Subcutaneous abdominal adipose tissue (tissue), 5 donors: ENCODE results near the gene PRKCH.

Experiments used
- H3K27ac ChIP-seq: one replicate; pipeline ENCODE4 v1.7.0; 2013; ENCODE audit warnings: low read depth, mild to moderate bottlenecking, inconsistent platforms, low read length, moderate library complexity
- H3K27me3 ChIP-seq, 5 donors: one replicate each; pipeline ENCODE4 v1.7.0; 2013; ENCODE audit warnings: low read length in 5 of 5, inconsistent platforms in 1 of 5; ENCODE audit not compliant: control insufficient read depth in 5 of 5, insufficient read depth in 4 of 5
- H3K36me3 ChIP-seq, 5 donors: one replicate each; pipeline ENCODE4 v1.7.0; 2013; ENCODE audit warnings: low read length in 5 of 5; ENCODE audit not compliant: control insufficient read depth in 5 of 5, insufficient read depth in 5 of 5
- H3K4me1 ChIP-seq, 5 donors: one replicate each; pipeline ENCODE4 v1.7.0; 2013; ENCODE audit warnings: low read length in 5 of 5, mild to moderate bottlenecking in 3 of 5, moderate library complexity in 1 of 5; ENCODE audit not compliant: control insufficient read depth in 5 of 5, insufficient read depth in 5 of 5
- H3K4me3 ChIP-seq, 5 donors: one replicate each; pipeline ENCODE4 v1.7.0; 2013; ENCODE audit warnings: low read length in 5 of 5, low read depth in 1 of 5
- H3K9ac ChIP-seq, 5 donors: one replicate each; pipeline ENCODE4 v1.7.0; 2013; ENCODE audit warnings: low read length in 5 of 5, mild to moderate bottlenecking in 4 of 5, moderate library complexity in 3 of 5
- H3K9me3 ChIP-seq, 5 donors: one replicate each; pipeline ENCODE4 v1.7.0; 2013; ENCODE audit warnings: low read length in 5 of 5; ENCODE audit not compliant: control insufficient read depth in 5 of 5
- donor health status: healthy.
- donor health status: healthy.
- donor health status: healthy.
- donor health status: healthy.
- donor health status: healthy.

PRKCH gene

DNA sequence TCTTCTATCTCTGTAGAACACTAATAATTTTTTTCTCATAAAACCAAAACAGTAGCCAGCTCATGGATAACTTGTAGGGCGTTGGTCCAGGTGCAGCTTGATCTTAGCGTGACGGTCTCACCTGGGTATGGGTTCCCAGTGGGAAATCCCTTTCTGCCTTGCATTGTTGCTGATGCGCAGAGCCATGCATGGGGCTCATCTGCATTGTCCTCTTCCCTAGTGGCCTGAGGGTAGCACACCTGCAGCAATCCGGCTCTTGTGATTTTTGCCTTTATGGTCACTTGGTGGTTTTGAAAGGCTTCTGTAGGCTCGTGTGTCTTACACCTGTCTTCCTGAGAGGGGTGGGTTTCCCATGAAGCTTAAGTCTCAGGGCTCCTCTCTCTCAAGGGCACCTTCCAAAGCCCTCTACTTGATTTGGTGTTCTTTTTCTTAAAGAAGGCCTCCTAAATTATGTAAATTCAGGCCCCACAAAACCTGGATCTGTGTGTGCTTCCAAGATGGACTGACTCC is 130.6 kb downstream of the PRKCH start:
- H3K36me3 ChIP-seq, result peaks cover 0 to 7% (median 2%) of the 10 kb centered on the region in 5 donors
- peaks cover 0 to 15% (median 3%) of the 10 kb centered on the region in 5 donors for H3K4me1 ChIP-seq
- H3K27ac ChIP-seq, result no peak overlapping the region

GRCh38 chr14:61452452-61452851 is 131.1 kb downstream of the PRKCH start:
- Histone ChIP-seq H3K27me3 (no peaks in the 10 kb centered on the region), H3K27ac (no peak overlapping the region), H3K4me3 (no peak overlapping the region), H3K9ac (no peak overlapping the region), H3K36me3 (peaks cover 0 to 12% (median 6%) of the 10 kb centered on the region in 5 donors), H3K9me3 (no peaks in the 10 kb centered on the region), H3K4me1 (peaks cover 0 to 16% (median 4%) of the 10 kb centered on the region in 5 donors)

More for the DNA sequence above, 130.6 kb downstream of the PRKCH start:
- Histone ChIP-seq H3K27me3 (no peaks in the 10 kb centered on the region), H3K4me3 (no peak overlapping the region), H3K9ac (no peak overlapping the region), H3K9me3 (no peaks in the 10 kb centered on the region)

DNA sequence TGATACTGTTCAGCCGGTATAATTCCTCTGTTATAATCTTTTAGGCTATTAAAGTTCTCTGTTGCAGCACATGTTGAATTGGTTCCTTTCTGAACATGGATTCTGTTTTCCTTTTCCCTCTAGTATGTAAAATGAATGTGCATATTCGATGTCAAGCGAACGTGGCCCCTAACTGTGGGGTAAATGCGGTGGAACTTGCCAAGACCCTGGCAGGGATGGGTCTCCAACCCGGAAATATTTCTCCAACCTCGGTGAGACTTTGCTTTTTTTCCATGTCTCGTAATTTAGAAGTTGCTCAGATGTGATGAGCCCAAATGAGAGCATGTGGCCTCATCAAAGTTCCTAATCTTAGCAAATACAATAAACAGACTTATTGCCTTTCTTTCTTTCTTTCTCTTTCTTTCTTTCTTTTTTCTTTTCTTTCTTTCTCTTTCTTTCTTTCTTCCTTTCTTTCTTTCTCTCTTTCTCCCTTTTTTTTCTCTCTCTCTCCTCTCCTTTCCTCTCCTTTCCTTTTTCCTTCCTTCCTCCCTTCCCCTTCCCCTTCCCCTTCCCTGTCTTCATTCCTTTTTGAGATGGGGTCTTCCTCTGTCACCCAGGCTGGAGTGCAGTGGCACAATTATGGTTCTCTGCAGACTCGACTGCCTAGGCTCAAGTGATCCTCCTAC is 131.9 kb downstream of the PRKCH start:
- Histone ChIP-seq H3K36me3 (peaks cover 0 to 19% (median 10%) of the 10 kb centered on the region in 5 donors), H3K4me1 (peaks cover 0 to 16% (median 4%) of the 10 kb centered on the region in 5 donors), H3K9ac (no peak overlapping the region), H3K4me3 (no peak overlapping the region), H3K9me3 (no peaks in the 10 kb centered on the region), H3K27me3 (no peaks in the 10 kb centered on the region), H3K27ac (no peak overlapping the region)

DNA sequence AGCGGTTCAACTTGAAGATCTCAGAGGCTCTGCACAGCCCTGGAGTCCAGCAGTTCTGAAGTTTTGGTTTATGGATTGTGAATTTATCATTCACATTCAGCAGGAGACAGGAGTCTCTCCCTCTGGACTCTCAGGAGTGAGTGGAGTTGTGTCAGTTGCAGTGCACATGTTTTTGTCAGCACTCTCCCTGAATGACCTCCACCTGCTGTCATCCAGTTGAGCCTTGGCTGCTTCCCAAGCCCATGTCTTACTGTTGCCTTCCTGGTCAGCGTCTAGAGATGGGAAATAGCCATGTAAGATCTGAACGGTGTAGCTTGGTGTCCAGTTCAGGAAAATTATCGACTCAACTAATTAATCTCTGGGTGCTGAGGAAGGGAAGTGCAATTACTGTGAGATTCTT is 133.2 kb downstream of the PRKCH start:
- Histone ChIP-seq H3K36me3 (peaks cover 0 to 29% (median 17%) of the 10 kb centered on the region in 5 donors), H3K9me3 (no peaks in the 10 kb centered on the region), H3K27me3 (no peaks in the 10 kb centered on the region), H3K9ac (no peak overlapping the region), H3K4me1 (peaks cover 0 to 16% (median 4%) of the 10 kb centered on the region in 5 donors), H3K27ac (no peak overlapping the region), H3K4me3 (no peak overlapping the region)

GRCh38 chr14:61455351-61455750 is 134.0 kb downstream of the PRKCH start:
- Histone ChIP-seq H3K27me3 (no peaks in the 10 kb centered on the region), H3K4me3 (no peak overlapping the region), H3K9ac (no peak overlapping the region), H3K27ac (no peak overlapping the region), H3K36me3 (peaks cover 0 to 29% (median 17%) of the 10 kb centered on the region in 5 donors), H3K9me3 (no peaks in the 10 kb centered on the region), H3K4me1 (peaks cover 0 to 16% (median 4%) of the 10 kb centered on the region in 5 donors)

GRCh38 chr14:61456720-61457119 is 135.3 kb downstream of the PRKCH start:
- Histone ChIP-seq H3K4me1 (peaks cover 0 to 20% (median 4%) of the 10 kb centered on the region in 5 donors), H3K9me3 (no peaks in the 10 kb centered on the region), H3K27me3 (no peaks in the 10 kb centered on the region), H3K4me3 (no peak overlapping the region), H3K27ac (no peak overlapping the region), H3K9ac (no peak overlapping the region), H3K36me3 (peaks cover 0 to 25% (median 15%) of the 10 kb centered on the region in 5 donors)

- Histone ChIP-seq H3K4me1 (peaks cover 0 to 23% (median 6%) of the 10 kb centered on the region in 5 donors), H3K27ac (no peak overlapping the region), H3K4me3 (no peak overlapping the region), H3K36me3 (peaks cover 0 to 23% (median 15%) of the 10 kb centered on the region in 5 donors), H3K9me3 (no peaks in the 10 kb centered on the region), H3K27me3 (no peaks in the 10 kb centered on the region), H3K9ac (no peak overlapping the region)
Measured at GRCh38 chr14:61458766-61459165, 137.4 kb downstream of the PRKCH start.

GRCh38 chr14:61459229-61459628 is 137.8 kb downstream of the PRKCH start:
- H3K36me3 ChIP-seq, result peaks cover 0 to 23% (median 15%) of the 10 kb centered on the region in 5 donors
- H3K4me3 ChIP-seq, result no peak overlapping the region
- H3K27ac ChIP-seq, result no peak overlapping the region
- H3K4me1 ChIP-seq, result peaks cover 0 to 21% (median 6%) of the 10 kb centered on the region in 5 donors
- no peaks in the 10 kb centered on the region for H3K27me3 ChIP-seq
- no peak overlapping the region for H3K9ac ChIP-seq
- H3K9me3 ChIP-seq, result no peaks in the 10 kb centered on the region

DNA sequence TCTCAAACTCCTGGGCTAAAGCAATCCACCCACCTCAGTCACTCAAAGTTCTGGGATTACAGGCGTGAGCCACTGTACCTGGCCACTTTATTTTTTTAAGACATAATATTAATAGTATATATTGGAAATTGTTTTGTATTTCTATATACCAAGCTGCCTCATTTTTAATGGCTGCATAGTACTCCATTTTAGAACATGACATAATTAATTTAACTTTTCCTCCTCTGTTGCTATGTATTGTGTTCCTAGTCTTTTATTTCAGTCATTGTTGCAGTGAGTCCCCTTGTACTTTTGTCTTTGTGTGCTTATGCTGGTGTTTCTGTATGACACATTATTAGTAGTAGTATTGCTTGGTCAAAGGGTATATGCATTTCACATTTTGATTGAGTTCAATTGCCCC is 138.7 kb downstream of the PRKCH start:
- Histone ChIP-seq H3K27me3 (no peaks in the 10 kb centered on the region), H3K9ac (no peak overlapping the region), H3K27ac (no peak overlapping the region), H3K9me3 (no peaks in the 10 kb centered on the region), H3K4me3 (no peak overlapping the region), H3K4me1 (peaks cover 0 to 16% (median 6%) of the 10 kb centered on the region in 5 donors), H3K36me3 (peaks cover 0 to 23% (median 15%) of the 10 kb centered on the region in 5 donors)

DNA sequence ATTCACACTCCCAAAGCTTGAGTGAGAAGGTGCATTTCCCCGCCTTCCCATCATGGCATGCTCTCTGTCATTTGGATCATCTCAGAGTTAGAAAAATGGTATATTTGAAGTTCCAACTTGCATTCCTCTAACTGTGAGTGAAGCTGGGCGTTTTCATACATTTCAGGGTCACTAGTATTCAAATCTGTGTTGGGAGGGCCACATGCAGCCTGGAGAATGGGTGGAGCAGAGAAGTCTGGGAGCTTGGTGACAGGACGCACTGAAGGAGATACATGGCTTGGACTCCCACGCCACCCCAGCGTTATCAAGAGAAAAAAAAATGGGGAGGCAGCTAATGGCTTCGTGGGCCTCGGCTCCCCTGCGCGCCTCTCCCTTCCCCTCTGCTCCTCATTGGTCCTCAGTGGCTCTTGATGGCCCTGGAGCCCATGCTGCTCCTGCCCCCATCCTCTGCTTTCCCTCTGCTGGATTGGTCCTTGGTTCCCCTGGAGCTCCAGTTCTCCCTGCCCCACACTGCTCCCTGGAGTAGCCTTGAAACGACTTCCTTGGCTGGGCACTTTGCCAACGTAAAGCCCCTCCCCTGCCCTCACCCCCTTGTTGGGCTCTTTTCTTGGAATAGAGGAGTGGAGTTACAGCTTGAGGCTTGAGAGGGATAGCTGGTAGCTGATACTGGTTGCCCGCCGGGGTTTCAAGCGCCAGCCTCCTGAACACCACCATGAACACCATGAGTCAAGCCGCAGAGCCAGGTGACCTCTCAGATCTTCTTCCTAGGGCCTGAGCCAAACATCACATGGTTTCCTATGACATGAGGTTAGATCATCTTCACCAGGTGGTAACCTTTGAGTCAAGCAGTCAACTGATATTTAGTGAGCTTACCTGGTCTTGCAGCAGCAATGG is 139.6 kb downstream of the PRKCH start:
- Histone ChIP-seq H3K9me3 (no peaks in the 10 kb centered on the region), H3K4me3 (no peak overlapping the region), H3K4me1 (peaks cover 0 to 13% (median 6%) of the 10 kb centered on the region in 5 donors), H3K27ac (no peak overlapping the region), H3K36me3 (peaks cover 0 to 23% (median 15%) of the 10 kb centered on the region in 5 donors), H3K27me3 (no peaks in the 10 kb centered on the region), H3K9ac (no peak overlapping the region)
